Caco-2 (cell line): ENCODE results near the gene AUTS2. TPM values are rescaled to one million over a fixed set of nuclear protein-coding genes. Genes with fewer than 3 reads are reported as not detected.

Source experiments
- BruUV-seq: library from RNA; stranded (reverse); fragments of 400-500 nt; replicated peaks from 2 replicates; lab custom pipeline; 2021; lab: Mats Ljungman, UMichigan
- CTCF ChIA-PET: fragments of 300-600 bp; sonication (Branson Sonifier 250); formaldehyde crosslinking; loops from one replicate; lab custom pipeline; 2022; ENCODE audit warnings: antibody characterized with exemption; lab: Charles Lee
- POLR2A ChIA-PET: fragments of 300-600 bp; sonication (Branson Sonifier 250); formaldehyde crosslinking; loops from one replicate; lab custom pipeline; 2022; ENCODE audit warnings: antibody characterized with exemption; lab: Charles Lee
- DNase-seq, 2 experiments: peaks; one replicate each; pipeline versions ENCODE4 v3.0.0 to v3.0.0-alpha.2; 2020 to 2022
- H3K27me3 ChIP-seq: replicated peaks from 2 replicates; pipeline ENCODE4 v1.6.0; 2011; ENCODE audit warnings: low read length; ENCODE audit not compliant: control insufficient read depth, insufficient read depth
- H3K36me3 ChIP-seq: 2 replicates; pipeline ENCODE4 v1.5.1; 2011; ENCODE audit warnings: low read length; ENCODE audit not compliant: control insufficient read depth, insufficient read depth
- H3K4me1 ChIP-seq: fragments of 250-450 bp; sonication (Bioruptor Pico); 2 replicates; pipeline ENCODE4 v1.5.1; 2020; ENCODE audit warnings: mild to moderate bottlenecking
- H3K4me3 ChIP-seq: 2 replicates; pipeline ENCODE4 v1.5.1; 2011; ENCODE audit warnings: low read depth, mild to moderate bottlenecking, control low read depth, low read length
- H3K9me3 ChIP-seq: fragments of 250-450 bp; sonication (Bioruptor Pico); 2 replicates; pipeline ENCODE4 v1.5.1; 2020; ENCODE audit warnings: mild to moderate bottlenecking, moderate library complexity
- H3K27ac Mint-ChIP-seq: one replicate; pipeline ENCODE4 v1.8.0; 2022; ENCODE audit warnings: mixed read lengths; ENCODE audit not compliant: unreplicated experiment
- H3K27me3 Mint-ChIP-seq: one replicate; pipeline ENCODE4 v1.8.0; 2022; ENCODE audit warnings: mixed read lengths; ENCODE audit not compliant: insufficient read depth, unreplicated experiment
- H3K36me3 Mint-ChIP-seq: one replicate; pipeline ENCODE4 v1.8.0; 2022; ENCODE audit warnings: mild to moderate bottlenecking, mixed read lengths; ENCODE audit not compliant: insufficient read depth, unreplicated experiment
- H3K4me1 Mint-ChIP-seq: one replicate; pipeline ENCODE4 v1.8.0; 2022; ENCODE audit warnings: low read depth, mixed read lengths; ENCODE audit not compliant: unreplicated experiment
- H3K4me3 Mint-ChIP-seq: one replicate; pipeline ENCODE4 v1.8.0; 2022; ENCODE audit warnings: mild to moderate bottlenecking, moderate library complexity, mixed read lengths; ENCODE audit not compliant: unreplicated experiment
- H3K9me3 Mint-ChIP-seq: one replicate; pipeline ENCODE4 v1.8.0; 2022; ENCODE audit warnings: mixed read lengths; ENCODE audit not compliant: unreplicated experiment
- CTCF ChIP-seq, 2 experiments: fragments of 200-600 bp in 1 of 2; IDR thresholded peaks; 1 replicate in 1 of 2; 2 replicates in 1 of 2; pipeline versions ENCODE4 v1.5.1 to v1.8.0; 2011 to 2022; ENCODE audit warnings: antibody characterized with exemption in 1 of 2, control low read depth in 1 of 2, inconsistent platforms in 1 of 2, low read depth in 1 of 2, low read length in 1 of 2, mild to moderate bottlenecking in 1 of 2, moderate library complexity in 1 of 2; ENCODE audit not compliant: insufficient read depth in 1 of 2, severe bottlenecking in 1 of 2, unreplicated experiment in 1 of 2
- intact Hi-C: fragments of 100-400 bp; cut with micrococcal nuclease; formaldehyde crosslinking; loops from one replicate; pipeline ENCODE4 v1.10.0; 2022; ENCODE audit not compliant: unreplicated experiment
- total RNA-seq: library from RNA; stranded (reverse); gene quantifications from 2 replicates; pipeline ENCODE4 v1.2.3, GENCODE V29; 2022

Gene AUTS2
- total RNA-seq, 1 experiment from 2014 or later = 37.1 TPM

- TF ChIP-seq CTCF (IDR thresholded peaks at IDR 0.05; ENCODE audit: insufficient read depth in 1 of 2, low read depth in 1 of 2, low read length in 1 of 2, severe bottlenecking in 1 of 2, unreplicated experiment in 1 of 2) = no peak
- Mint-ChIP-seq H3K36me3 (peaks cover 16% of the 10 kb centered on the region), H3K4me3 (no peak overlapping the region), H3K4me1 (peaks cover 16% of the 10 kb centered on the region), H3K27ac (no peak overlapping the region), H3K27me3 (no peaks in the 10 kb centered on the region), H3K9me3 (peaks cover 7% of the 10 kb centered on the region)
- ChIA-PET CTCF (no interaction called here), POLR2A (no interaction called here)
- DNase-seq = no peak
- Histone ChIP-seq H3K4me1 (peaks cover 21% of the 10 kb centered on the region), H3K4me3 (no peak overlapping the region), H3K27me3 (no peaks in the 10 kb centered on the region), H3K36me3 (no peaks in the 10 kb centered on the region; the same call in none of the 2 replicates), H3K9me3 (peaks cover 6% of the 10 kb centered on the region; the same call in 1 of the 2 replicates)
- no TSS peak for BruUV-seq
- intact Hi-C loops = no loop called here
Observed at GRCh38 chr7:70714506-70715038, 1116.3 kb downstream of the AUTS2 start.

GRCh38 chr7:70717553-70718329, 1119.5 kb downstream of the AUTS2 start:
- CTCF ChIA-PET = interaction anchor here (0.7 kb wide), 1 partner anchor 390 kb away, joined by 4 read pairs; no protein-coding TSS in a partner anchor
- intact Hi-C loops = loop anchor here (2.0 kb wide), 1 partner anchor 41 kb away; no protein-coding TSS in a partner anchor
- Mint-ChIP-seq H3K9me3 (peaks cover 7% of the 10 kb centered on the region), H3K27ac (no peak overlapping the region), H3K27me3 (no peaks in the 10 kb centered on the region), H3K4me3 (no peak overlapping the region), H3K4me1 (peaks cover 10% of the 10 kb centered on the region), H3K36me3 (peaks cover 11% of the 10 kb centered on the region)
- H3K4me3 ChIP-seq = no peak overlapping the region
- no peak for TF ChIP-seq CTCF (IDR thresholded peaks at IDR 0.05; ENCODE audit: insufficient read depth in 1 of 2, low read depth in 1 of 2, low read length in 1 of 2, severe bottlenecking in 1 of 2, unreplicated experiment in 1 of 2)
- H3K4me1 ChIP-seq = no peaks in the 10 kb centered on the region
- DNase-seq = no peak
- POLR2A ChIA-PET = no interaction called here
- H3K36me3 ChIP-seq = no peaks in the 10 kb centered on the region; the same call in 1 of the 2 replicates
- peaks cover 6% of the 10 kb centered on the region; the same call in 1 of the 2 replicates for H3K9me3 ChIP-seq
- BruUV-seq = no TSS peak
- no peaks in the 10 kb centered on the region for H3K27me3 ChIP-seq

GRCh38 chr7:70719125-70719524, 1120.8 kb downstream of the AUTS2 start:
- Mint-ChIP-seq H3K27ac (no peak overlapping the region), H3K4me1 (peaks cover 10% of the 10 kb centered on the region), H3K4me3 (no peak overlapping the region), H3K27me3 (no peaks in the 10 kb centered on the region), H3K9me3 (peaks cover 7% of the 10 kb centered on the region), H3K36me3 (peaks cover 11% of the 10 kb centered on the region)
- no peak for DNase-seq
- intact Hi-C loops = no loop called here
- no TSS peak for BruUV-seq
- Histone ChIP-seq H3K9me3 (peaks cover 4% of the 10 kb centered on the region; the same call in 1 of the 2 replicates), H3K4me1 (no peaks in the 10 kb centered on the region), H3K27me3 (no peaks in the 10 kb centered on the region), H3K36me3 (no peaks in the 10 kb centered on the region; the same call in 1 of the 2 replicates), H3K4me3 (no peak overlapping the region)
- CTCF ChIA-PET = interaction anchor here (1.0 kb wide), 1 partner anchor 57 kb away, joined by 4 read pairs; no protein-coding TSS in a partner anchor
- TF ChIP-seq CTCF (IDR thresholded peaks at IDR 0.05; ENCODE audit: insufficient read depth in 1 of 2, low read depth in 1 of 2, low read length in 1 of 2, severe bottlenecking in 1 of 2, unreplicated experiment in 1 of 2) = no peak
- POLR2A ChIA-PET = no interaction called here
